GM19452 (cell line): Measurements from ENCODE around the gene NKAIN4.
"Not testable (repeated sequence)": the region's sequence is repeated elsewhere in the genome, so short reads cannot be mapped to it uniquely, and the experiment has no call there.

Experiments used
- ATAC-seq: cut with Tn5 transposase; IDR thresholded peaks from one replicate; pipeline ENCODE4 v1.9.1; 2021; ENCODE audit not compliant: unreplicated experiment

The NKAIN4 gene

DNA sequence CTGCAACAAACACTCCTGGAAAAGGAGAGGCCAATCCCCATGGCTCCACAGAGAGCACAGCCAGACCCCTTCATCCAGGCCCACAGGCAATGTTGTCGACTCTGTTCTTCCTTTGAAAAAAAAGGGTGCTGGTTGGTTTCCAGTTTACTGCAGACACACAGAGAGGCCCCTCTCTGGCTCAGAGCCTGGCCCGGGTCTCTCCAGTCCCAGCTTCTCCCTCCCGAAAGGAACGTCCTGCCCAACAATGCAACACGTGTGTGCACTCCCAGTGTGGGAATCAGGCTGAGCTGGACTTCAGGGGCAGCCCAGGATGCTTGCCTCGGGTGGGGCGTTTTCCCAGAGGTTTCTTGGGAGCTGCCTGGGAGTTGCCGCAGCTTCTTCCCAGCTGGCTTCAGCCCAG lies 4.5 kb upstream of the NKAIN4 start:
- ATAC-seq: no peak

DNA sequence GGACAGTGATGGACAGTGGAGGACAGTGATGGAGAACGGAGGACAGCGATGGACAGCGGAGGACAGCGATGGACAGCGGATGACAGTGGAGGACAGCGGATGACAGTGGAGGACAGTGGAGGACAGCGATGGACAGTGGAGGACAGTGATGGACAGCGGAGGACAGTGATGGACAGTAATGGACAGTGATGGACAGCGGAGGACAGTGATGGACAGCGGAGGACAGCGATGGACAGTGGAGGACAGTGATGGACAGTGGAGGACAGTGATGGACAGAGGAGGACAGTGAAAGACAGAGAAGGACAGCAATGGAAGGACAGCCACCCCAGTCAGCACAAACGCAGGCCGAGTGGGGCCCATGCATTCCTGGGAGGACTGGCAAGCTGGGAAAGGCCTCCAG lies 3.4 kb upstream of the NKAIN4 start:
- no peak for ATAC-seq

DNA sequence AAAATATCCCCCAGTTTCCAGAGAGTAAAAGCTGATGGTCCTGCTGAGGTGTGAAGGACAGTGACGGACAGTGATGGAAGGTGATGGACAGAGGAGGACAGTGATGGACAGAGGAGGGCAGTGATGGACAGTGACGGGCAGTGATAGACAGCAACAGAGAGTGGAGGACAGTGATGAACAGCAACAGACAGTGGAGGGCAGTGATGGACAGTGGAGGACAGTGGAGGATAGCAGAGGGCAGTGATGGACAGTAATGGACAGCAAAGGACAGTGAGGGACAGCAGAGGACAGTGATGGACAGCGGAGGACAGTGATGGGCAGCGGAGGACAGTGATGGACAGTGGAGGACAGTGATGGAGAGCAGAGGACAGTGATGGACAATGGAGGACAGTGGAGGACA lies 2.7 kb upstream of the NKAIN4 start:
- no peak for ATAC-seq

DNA sequence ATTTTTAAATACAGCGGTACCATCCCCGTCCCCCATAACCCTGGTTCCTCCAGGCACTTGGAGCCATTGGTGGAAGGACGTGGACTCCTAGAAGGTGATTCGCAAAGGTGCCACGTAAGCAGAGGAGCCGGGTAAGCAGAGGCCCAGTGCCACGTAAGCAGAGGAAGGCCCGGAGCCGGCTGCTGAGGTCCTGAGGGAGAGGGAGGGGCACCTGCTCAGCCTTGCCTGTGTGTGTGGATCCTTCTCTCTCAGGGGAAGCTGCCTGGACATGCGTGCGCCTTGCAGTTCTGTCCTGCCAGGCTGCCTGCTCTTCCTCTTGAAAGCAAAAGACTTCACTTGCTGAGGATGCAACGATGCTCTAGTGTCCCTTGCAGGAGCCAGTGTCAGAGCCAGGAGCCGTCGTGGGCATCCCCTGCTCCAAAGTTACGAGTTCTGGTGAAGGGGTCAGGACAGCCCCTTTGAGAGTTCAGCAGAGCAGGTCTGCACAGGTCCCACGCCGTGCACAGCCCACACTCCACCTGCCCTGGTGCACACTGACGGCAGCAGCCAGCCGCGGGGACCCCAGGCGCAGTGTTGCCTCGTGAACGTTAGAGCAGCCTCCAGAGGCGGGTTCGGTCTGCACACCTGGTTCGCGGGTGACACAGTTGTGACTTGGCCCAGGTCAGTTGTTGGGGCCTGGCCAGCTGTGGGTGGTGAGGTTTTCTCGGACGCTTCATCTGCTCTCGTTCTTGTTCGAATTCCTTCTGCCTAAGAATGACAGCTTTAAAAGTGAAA lies 1.9 kb upstream of the NKAIN4 start:
- no peak for ATAC-seq

DNA sequence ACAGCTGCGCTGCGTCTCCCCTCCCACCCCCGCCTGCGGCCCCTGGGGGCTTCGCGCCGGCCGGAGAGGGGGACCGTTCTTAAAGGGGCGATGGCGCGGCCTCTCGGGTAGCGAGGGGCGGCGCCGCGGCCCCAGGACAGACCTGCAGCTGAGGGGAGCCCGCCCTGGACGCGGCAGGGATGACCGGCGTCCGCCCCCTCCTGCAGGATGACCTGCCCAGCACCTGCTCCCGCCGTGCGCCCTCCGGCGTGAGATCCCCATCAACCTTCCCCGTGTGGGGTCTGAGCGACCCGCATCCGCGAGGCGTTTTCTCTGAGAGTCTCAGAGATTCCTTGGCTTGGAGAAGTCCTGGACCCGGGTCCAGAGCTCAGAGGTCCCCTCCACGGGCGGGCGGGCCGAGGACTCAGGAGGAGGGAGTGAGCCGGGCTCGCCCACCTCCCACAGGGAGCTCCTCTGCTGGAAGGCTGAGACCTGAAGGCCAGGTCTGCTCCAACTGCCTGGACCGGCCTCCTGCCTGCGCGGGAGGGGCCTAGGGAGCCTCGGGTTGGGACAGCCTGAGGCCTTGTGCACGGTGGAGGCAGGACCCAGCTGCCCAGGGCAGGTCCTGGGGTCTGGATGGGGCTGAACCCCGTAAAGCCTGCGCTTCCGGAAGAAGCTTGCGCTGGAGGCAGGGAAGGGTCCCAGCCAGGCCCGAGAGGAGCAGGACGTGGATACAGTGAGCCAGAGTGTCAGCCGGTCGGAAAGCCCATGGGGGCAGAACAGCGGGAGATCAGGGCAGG lies 532 bp upstream of the NKAIN4 start:
- ATAC-seq: no peak

DNA sequence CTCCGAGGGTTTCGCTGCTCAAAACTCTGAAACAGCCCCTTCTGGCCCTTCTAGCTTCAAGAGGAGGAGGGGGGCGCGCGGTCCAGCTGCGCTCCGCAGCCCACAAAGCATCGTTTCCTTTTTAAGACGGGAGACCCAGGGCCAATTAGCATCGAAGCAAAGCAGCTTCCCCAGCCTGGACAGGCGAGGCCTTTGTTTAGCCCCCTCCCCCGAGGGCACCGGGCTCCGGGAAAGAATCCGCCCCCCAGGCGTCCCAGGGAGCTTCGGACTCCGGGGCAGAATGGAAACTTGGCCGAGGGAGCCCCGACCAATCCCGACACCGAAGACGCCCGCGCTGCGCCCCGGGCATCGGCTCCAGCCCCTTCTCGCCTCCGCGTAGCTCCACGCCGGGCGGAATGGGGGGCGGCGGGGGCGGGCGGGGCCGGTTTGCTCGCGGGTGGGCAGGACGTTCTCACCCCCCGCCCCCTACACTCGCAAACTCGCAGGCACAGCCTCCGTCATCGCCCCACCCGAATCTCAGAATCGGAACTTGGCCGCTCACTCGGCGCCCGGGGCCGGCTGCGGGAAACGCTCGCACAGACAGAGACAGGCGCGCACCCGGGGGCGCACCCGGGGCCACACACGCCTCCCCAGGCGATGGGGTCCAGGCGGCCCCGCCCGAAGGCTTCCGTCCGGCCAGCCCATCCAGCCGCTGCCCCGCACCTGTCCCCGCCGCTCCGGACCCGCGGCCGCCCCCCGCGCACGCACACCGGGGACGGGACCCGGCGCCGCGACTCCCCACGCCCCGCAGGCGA lies 628 bp downstream of the NKAIN4 start:
- ATAC-seq: no peak

DNA sequence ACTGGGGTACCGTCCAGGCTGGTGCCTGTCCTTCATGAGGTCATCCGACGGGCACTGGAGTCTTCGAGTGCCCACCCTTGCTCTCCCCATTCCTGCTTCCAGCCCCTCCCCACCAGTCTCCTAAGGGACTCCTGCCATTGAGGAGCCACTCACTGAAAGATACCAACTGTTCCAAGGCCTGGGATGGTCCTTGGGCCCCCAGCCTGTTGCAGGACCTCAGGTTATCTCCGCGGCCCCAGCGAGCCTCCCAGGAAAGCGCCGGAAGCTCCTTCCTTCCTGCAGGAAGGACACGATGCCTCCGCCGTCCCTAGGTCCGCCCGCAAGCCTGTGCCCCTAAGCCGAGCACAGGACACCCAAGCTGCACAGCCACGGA lies 1.2 kb downstream of the NKAIN4 start:
- no peak for ATAC-seq

DNA sequence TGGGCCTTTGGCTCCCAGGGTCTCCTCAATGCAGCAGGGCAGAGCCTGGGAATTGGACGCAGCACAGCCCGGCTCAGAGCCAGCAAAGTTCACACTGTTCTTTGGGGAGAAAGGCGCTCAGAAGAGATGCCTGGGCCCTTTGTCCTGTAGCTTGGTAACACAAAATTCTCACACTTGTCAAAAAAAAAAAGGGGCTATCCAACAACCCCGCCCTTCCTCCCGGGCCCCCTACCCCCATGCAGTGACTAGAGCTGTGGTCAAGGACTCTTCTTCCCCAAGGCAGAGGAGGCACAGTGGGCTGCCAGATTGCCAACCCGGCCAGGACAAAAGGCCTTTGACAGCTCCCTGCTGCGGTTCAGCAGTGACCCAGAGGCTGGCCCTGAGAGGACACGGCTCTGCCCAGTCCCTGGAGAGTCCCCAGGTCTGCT lies 2.0 kb downstream of the NKAIN4 start:
- ATAC-seq: no peak

DNA sequence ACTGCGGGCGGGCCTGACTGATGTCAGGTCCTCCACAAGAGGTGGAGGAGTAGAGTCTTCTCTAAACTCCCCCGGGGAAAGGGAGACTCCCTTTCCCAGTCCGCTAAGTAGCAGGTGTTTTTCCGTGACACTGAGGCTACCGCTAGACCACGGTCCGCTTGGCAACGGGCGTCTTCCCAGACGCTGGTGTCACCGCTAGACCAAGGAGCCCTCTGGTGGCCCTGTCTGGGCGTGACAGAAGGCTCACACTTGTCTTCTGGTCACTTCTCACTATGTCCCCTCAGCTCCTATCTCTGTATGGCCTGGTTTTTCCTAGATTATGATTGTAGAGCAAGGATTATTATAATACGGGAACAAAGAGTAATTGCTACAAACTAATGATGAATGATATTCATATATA lies 2.9 kb downstream of the NKAIN4 start:
- not testable (repeated sequence) for ATAC-seq

DNA sequence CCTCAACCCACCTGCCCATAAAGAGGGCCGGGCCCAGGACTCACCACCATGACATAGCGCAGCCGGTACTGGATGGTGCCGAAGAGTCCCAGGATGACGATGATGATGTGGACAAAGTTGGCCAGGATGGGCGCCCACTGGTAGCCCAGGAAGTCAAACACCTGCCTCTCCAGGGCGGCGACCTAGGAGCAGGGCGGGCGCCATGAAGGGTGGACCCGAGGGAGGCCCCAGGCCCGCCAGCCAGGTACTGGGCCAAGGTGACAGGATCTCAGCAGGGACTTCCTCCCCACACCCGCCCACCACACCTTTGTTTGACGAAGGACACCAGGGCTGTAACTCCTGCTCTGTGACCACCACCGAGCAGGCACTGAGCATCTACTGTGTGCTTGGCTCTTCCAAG lies 4.4 kb downstream of the NKAIN4 start:
- ATAC-seq: no peak

DNA sequence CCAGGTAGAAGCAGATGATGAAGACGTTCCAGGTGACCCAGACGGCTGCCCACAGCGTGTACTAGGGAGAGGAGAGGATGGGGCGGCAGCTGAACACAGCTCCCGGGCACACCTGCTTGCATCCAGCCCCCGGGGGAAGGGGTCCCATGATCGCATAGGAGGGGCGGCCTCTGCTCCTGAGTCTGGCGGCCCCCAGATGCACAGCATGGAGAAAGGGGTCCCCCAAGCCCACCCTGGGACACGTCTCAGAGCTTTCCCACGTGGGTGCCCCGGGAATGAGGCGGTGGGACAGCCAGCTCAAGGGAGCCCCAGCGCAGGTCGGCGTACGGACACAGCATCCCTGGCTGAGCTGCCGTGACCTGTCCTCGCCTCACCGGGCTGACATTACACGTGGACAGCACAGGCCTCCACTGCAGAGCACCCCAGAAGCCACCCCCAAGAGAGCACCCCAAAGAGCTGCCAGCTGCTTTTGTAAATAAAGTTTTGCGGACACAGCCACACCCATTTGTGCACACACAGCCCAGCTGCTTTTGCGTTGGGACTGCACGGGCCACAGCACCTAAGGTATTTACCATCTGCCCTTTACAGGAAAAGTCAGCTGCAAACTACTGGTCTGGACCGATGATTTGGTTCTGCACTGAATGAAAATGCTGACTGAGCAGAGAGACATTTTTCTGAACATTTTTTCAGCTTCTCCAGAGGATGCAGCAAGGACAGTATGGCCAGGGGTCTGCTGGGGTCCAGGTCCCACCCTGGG lies 5.2 kb downstream of the NKAIN4 start:
- ATAC-seq: no peak

DNA sequence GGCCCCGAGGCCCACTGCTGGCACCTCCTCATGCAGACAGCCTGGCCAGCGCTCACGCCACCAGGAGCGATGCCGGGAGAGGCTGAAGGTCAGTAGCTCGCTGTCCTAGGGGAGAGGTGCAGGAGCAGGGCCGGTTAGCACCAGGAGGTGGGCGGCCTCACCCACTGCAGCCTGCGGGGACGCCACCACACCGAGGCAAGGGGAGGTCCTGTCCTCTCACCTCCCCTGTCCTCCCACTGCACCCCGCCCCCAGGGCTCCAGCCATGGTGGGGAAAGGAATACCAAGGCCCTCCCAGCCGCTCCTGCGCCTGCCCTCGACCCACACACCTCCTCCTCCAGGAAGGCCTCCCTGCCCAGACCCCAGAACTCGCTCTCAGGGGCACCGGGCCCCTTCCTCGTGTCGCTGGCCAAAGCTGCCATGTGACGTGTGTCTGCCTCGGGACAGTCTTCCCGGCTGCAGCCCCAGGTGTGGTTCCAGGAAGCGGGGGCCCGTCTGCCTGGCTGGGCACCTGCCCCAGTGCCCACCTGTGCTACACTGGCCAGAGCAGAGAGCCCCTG lies 6.5 kb downstream of the NKAIN4 start:
- ATAC-seq: no peak

DNA sequence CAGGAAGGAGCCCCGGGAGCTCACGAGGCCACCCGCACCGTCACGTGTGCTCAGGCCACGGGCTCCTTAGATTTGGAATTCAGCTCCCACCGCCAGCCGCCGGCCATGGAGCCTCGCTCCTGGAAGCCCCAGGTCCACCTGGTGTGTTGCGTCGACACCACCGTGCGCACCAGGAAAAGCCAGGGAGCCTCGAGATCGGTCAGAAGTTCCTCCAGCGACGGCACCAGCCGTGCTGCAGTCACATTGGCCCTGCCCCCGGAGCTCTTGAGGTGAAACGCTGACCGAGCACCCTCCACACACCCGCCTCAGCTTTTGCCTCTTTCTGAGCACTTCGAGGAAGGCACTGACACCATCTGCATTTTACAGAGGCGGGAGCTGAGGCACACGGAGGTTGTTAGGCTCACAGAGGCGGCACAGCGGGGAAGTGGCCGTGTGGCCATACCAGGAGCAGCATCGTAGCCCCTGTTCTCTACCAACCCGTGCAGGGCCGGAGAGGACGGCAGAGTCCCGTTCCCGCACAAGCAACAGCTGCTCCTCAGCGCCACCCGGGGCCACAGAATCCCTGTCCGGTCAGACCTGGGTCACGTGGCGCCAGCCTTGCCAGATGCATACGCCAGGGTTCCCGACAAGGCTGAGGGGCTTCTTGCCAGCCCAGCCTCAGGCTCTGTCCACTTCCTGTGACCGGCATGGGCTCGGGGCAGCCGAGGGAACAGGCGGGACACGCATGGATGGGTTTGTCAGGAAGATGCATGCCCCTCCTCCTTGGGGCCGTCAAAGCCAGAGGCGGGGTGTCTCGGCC lies 7.6 kb downstream of the NKAIN4 start:
- ATAC-seq: no peak

DNA sequence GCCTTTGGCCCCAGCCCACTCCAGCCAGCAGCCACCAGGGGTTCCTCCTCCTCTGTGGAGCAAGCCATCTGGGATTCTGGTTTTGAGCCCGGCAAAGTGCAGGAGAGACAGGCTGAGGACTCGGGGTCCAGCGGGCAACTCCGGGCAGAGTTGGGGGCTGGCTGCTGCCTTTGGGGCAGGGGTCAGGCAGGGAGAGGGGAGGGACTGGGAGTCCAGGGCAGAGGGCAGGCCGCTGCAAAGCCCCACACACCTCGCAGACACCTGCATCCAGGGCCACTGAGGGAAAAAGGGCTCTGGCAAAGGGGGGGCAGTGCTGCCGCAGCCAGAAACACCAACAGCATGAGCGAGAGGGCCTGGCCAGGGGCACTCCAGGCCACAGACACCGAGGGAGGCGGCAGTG lies 9.8 kb downstream of the NKAIN4 start:
- ATAC-seq: no peak

DNA sequence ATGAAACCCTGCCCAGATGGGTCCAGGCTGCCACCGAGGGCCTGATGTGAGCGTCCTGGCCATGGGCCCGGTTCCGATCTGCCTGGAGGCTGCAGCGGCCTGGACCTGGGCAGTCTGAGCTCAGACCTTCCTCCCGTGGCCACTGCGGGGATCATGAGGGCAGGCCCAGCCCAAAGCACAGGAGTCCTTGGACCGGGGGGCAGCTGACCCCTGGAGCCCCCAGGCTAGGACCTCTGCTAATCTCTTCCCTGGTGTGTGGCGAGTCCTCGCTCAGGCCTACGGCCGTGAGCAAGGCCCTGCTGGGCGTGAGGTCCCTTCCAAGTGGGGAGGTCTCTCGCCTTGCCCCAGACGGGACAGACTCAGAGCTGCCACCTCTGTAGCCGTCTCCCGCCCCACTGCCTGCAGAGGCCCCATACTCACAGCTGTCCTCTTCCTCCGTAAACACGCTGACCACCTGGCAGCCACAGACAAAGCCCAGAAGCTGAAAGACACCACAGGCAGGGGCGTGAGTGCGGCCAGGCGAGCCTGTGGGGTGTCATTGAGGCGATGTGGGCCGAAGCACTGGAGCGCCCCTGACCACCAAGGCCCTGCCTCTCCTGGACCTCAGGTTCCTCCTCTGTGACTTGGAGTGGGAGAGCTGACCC lies 10.5 kb downstream of the NKAIN4 start:
- ATAC-seq: no peak

DNA sequence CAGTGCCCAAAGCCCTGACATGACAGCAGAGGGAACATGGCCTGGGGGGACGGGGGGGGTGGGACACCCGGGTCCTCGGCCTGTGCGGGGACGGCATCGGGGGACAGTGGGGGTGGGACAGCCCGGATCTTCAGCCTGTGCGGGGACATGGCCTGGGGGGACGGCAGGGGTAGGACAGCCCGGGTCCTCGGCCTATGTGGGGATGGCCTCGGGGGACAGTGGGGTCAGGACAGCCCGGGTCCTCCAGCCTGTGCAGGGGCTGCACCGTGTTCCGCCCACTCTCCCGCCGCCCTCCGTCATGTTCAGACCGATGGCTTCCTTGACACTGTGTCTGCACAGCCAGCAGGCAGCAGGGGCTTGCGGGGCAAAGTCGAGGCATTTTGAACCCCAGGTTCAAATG lies 11.5 kb downstream of the NKAIN4 start:
- ATAC-seq: no peak

DNA sequence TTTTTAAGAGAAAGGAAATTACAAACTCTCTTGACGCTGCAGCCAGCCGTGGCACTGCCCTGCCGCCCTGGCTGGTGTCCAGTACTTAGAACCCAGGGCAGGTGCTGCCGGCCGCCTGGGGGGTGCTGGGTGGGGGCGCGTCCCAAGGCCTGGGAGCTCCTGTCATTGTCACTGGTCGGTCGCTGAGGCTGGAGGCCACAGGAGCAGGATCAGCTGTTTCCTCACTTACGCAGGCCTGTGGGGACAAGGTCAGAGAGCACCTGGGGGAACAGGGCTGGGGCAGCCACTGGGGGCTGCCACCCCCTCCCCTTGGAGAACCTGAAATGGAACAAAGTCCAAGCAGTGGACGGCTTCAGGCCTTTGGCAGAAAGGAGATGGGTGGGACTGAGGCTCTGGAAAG lies 13.0 kb downstream of the NKAIN4 start:
- no peak for ATAC-seq

DNA sequence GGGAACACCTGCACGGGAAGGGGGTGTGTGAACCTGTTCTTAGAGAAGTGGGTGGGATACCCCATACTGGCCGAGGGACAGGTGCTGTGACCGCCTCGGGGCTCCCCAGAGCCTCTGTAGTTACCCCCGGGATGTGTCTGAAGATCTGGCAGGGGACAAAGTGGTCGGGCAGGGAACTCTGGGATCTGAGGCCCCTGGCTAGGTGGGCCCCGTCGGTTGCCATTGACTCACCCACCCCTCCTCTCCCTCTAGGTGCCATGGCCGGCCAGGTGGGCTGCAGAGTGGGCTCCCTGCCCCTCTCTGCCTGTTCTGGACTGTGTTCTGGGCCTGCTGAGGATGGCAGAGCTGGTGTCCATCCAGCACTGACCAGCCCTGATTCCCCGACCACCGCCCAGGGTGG lies 14.3 kb downstream of the NKAIN4 start:
- no peak for ATAC-seq

DNA sequence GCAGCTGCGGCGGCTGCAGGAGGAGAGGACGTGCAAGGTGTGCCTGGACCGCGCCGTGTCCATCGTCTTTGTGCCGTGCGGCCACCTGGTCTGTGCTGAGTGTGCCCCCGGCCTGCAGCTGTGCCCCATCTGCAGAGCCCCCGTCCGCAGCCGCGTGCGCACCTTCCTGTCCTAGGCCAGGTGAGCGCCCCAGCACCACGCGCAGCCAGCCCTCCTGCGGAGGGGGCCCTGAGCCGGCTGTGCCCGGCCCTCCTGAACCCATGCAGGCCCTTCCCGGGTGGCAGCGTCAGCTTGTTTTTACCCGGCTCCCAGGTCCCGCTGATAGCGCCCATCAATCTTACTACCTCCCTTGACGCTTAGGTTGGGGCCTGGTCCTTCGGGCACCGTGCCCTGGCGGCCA lies 14.8 kb downstream of the NKAIN4 start:
- ATAC-seq: no peak
